Liver (tissue), 9 donors: ENCODE results near the gene FIG4. TPM values are rescaled to one million over a fixed set of nuclear protein-coding genes. Genes with fewer than 3 reads are reported as not detected.

Experiments
- DNase-seq: peaks from one replicate; pipeline ENCODE4 v3.0.0-alpha.2; 2017; ENCODE audit warnings: low spot score
- H3K27ac ChIP-seq, 2 donors: one replicate each; pipeline ENCODE4 v1.7.0; 2013; ENCODE audit warnings: inconsistent platforms in 2 of 2, low read length in 2 of 2, control low read depth in 1 of 2, low read depth in 1 of 2, mild to moderate bottlenecking in 1 of 2
- H3K27me3 ChIP-seq, 4 donors: one replicate each; pipeline versions ENCODE4 v1.6.1 to v1.7.0; 2013; ENCODE audit warnings: low read length in 3 of 4, inconsistent platforms in 1 of 4, mild to moderate bottlenecking in 1 of 4, moderate library complexity in 1 of 4; ENCODE audit not compliant: control insufficient read depth in 4 of 4, insufficient read depth in 4 of 4
- H3K36me3 ChIP-seq, 4 donors: one replicate each; pipeline versions ENCODE4 v1.6.1 to v1.7.0; 2013; ENCODE audit warnings: low read length in 3 of 4, mild to moderate bottlenecking in 3 of 4, low read depth in 1 of 4, moderate library complexity in 1 of 4; ENCODE audit not compliant: control insufficient read depth in 4 of 4, insufficient read depth in 3 of 4
- H3K4me1 ChIP-seq, 4 donors: one replicate each; pipeline versions ENCODE4 v1.6.1 to v1.7.0; 2013; ENCODE audit warnings: low read length in 3 of 4, mild to moderate bottlenecking in 3 of 4, moderate library complexity in 1 of 4; ENCODE audit not compliant: control insufficient read depth in 4 of 4, insufficient read depth in 4 of 4
- H3K4me3 ChIP-seq, 3 donors: one replicate each; pipeline versions ENCODE4 v1.6.1 to v1.7.0; 2013; ENCODE audit warnings: low read length in 3 of 3, control low read depth in 1 of 3, low read depth in 1 of 3, mild to moderate bottlenecking in 1 of 3
- H3K9ac ChIP-seq, 2 donors: one replicate each; pipeline ENCODE4 v1.7.0; 2013; ENCODE audit warnings: low read length in 2 of 2, mild to moderate bottlenecking in 2 of 2, moderate library complexity in 2 of 2, control low read depth in 1 of 2, low read depth in 1 of 2
- H3K9me3 ChIP-seq, 4 donors: one replicate each; pipeline versions ENCODE4 v1.6.1 to v1.7.0; 2013; ENCODE audit warnings: low read length in 3 of 4; ENCODE audit not compliant: control insufficient read depth in 4 of 4
- FOXA1 ChIP-seq: IDR thresholded peaks from 2 replicates; pipeline ENCODE4 v1.6.1; 2016; ENCODE audit warnings: antibody characterized with exemption
- GABPA ChIP-seq, 2 donors: IDR thresholded peaks in 1 of 2; conservative IDR thresholded peaks in 1 of 2; 2 replicates each; pipeline ENCODE4 v1.6.1; 2016; ENCODE audit warnings: antibody characterized with exemption in 2 of 2, mild to moderate bottlenecking in 1 of 2, moderate library complexity in 1 of 2
- HNF4A ChIP-seq, 2 donors: conservative IDR thresholded peaks; 2 replicates each; pipeline ENCODE4 v1.6.1; 2016; ENCODE audit warnings: antibody characterized with exemption in 2 of 2, mild to moderate bottlenecking in 2 of 2
- HNF4G ChIP-seq: IDR thresholded peaks from 2 replicates; pipeline ENCODE4 v1.6.1; 2016; ENCODE audit warnings: antibody characterized with exemption
- JUND ChIP-seq, 2 donors: IDR thresholded peaks; 2 replicates each; pipeline ENCODE4 v1.6.1; 2016; ENCODE audit warnings: antibody characterized with exemption in 2 of 2
- MAX ChIP-seq: IDR thresholded peaks from 2 replicates; pipeline ENCODE4 v1.6.1; 2016; ENCODE audit warnings: antibody characterized with exemption
- NR2F2 ChIP-seq: IDR thresholded peaks from 2 replicates; pipeline ENCODE4 v1.6.1; 2016; ENCODE audit warnings: antibody characterized with exemption
- RAD21 ChIP-seq, 2 donors: IDR thresholded peaks; 2 replicates each; pipeline ENCODE4 v1.6.1; 2016; ENCODE audit warnings: antibody characterized with exemption in 2 of 2, mild to moderate bottlenecking in 2 of 2
- REST ChIP-seq: IDR thresholded peaks from 2 replicates; pipeline ENCODE4 v1.6.1; 2016; ENCODE audit warnings: antibody characterized with exemption, mild to moderate bottlenecking
- RXRA ChIP-seq, 2 donors: IDR thresholded peaks; 2 replicates each; pipeline ENCODE4 v1.6.1; 2017 to 2018; ENCODE audit warnings: antibody characterized with exemption in 2 of 2, mild to moderate bottlenecking in 1 of 2
- SP1 ChIP-seq: IDR thresholded peaks from 2 replicates; pipeline ENCODE4 v1.6.1; 2018; ENCODE audit warnings: antibody characterized with exemption, mild to moderate bottlenecking
- TAF1 ChIP-seq: conservative IDR thresholded peaks from 2 replicates; pipeline ENCODE4 v1.6.1; 2016; ENCODE audit warnings: antibody characterized with exemption, mild to moderate bottlenecking
- ZBTB33 ChIP-seq: IDR thresholded peaks from 2 replicates; pipeline ENCODE4 v1.6.1; 2016; ENCODE audit warnings: antibody characterized with exemption
- WGBS: extraction: QIAGEN DNeasy Blood & Tissue Kit; methylation state at CpG from one replicate; pipeline ENCODE4 v1.1.7; 2013; 5-methylcytosine and 5-hydroxymethylcytosine counted together
- polyA plus RNA-seq, 2 donors: library from polyadenylated mRNA; stranded (reverse) in 1 of 2; unstranded in 1 of 2; fragments of 200-250 nt in 1 of 2; fragments of >200 nt in 1 of 2; fragmentation: Nextera tagmentation in 1 of 2; extraction: Ambion mirVana in 1 of 2; gene quantifications; one replicate each; pipeline versions ENCODE4 v1.2.1 to v1.2.3, GENCODE V29; 2013 to 2015
- total RNA-seq, 2 donors: library from RNA; depleted of rRNA; stranded (reverse); fragments of >200 nt; gene quantifications; one replicate each; pipeline ENCODE4 v1.2.3, GENCODE V29; 2014
- donor health status: healthy.
- donor health status: healthy.
- donor health status: healthy.
- donor health status: healthy.
- donor health status: healthy.

The FIG4 gene
- total and polyA plus RNA-seq, 4 donors, result 3.4 to 8.7 (median 4.6) TPM

GRCh38 chr6:109759098-109759955, 68.2 kb downstream of the FIG4 start (continued):
- TF ChIP-seq NR2F2 (no peak), HNF4G (no peak), TAF1 (no peak), JUND (IDR thresholded peaks at IDR 0.05) (no peak), HNF4A (conservative IDR thresholded peaks at IDR 0.05) (no peak)

DNA sequence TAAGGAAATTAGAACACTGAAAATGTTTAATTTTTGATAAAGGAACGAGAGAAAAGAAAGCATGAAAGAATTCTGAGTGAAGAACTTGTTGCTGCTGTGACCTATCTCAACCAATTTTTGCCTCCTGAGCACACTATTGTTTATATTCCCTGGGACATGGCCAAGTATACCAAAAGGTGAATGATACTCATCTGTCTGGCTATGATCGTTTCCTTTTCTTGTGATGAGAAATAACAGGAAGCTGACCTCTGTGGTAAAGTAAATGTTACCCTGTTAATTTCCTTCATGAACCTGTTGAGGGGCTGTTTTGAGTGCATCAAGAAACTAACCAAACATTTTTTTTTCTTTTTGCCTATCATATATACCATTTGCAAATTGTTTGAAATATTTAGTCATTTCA, 69.1 kb downstream of the FIG4 start:
- Histone ChIP-seq H3K4me1 (no peaks in the 10 kb centered on the region), H3K36me3 (peaks cover 0 to 4% (median 0%) of the 10 kb centered on the region in 4 donors), H3K27me3 (no peaks in the 10 kb centered on the region), H3K4me3 (no peak overlapping the region), H3K27ac (no peak overlapping the region), H3K9me3 (no peaks in the 10 kb centered on the region), H3K9ac (no peak overlapping the region)
- WGBS, result 62% methylated on average over 2 of the region's 2 CpGs
- no peak for DNase-seq
- TF ChIP-seq NR2F2, result peak; percentile 19
- TF ChIP-seq SP1, result no peak

DNA sequence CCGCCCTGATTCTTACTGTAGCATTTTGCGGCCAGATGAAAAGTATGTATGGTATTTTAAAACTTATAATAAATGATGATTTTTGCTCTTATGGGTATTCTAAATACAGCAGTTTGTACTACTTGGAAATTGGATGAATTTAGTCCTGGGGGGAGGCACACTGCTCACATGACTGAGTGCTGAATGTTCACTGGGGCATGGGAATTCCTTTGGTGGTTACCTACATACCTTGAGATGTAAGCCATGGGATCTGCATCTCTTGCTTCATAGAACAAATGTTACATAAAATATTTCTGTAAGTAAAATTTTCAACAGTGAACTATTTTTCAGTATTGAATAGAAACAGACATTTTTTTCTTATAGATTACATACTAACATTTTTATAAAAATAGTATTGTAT, 71.1 kb downstream of the FIG4 start:
- Histone ChIP-seq H3K27ac (no peak overlapping the region), H3K4me3 (no peak overlapping the region), H3K27me3 (no peaks in the 10 kb centered on the region), H3K9me3 (no peaks in the 10 kb centered on the region), H3K9ac (no peak overlapping the region), H3K4me1 (no peaks in the 10 kb centered on the region), H3K36me3 (peaks cover 0 to 4% (median 0%) of the 10 kb centered on the region in 4 donors)
- no peak for DNase-seq
- WGBS, result 96% methylated on average over 2 of the region's 2 CpGs
- TF ChIP-seq TAF1 (no peak), REST (no peak), FOXA1 (no peak), ZBTB33 (no peak), SP1 (no peak), HNF4A (conservative IDR thresholded peaks at IDR 0.05) (no peak), RXRA (IDR thresholded peaks at IDR 0.05) (no peak), NR2F2 (no peak), GABPA (IDR thresholded peaks at IDR 0.05 in 1 of 2, conservative IDR thresholded peaks at IDR 0.05 in 1 of 2) (no peak), RAD21 (IDR thresholded peaks at IDR 0.05) (no peak), JUND (IDR thresholded peaks at IDR 0.05) (no peak), MAX (no peak)
